Calu3 (cell line): ENCODE measurements around the gene ANO2. TPM values are rescaled to one million over a fixed set of nuclear protein-coding genes. Genes with fewer than 3 reads are reported as not detected.

Experiments
- BruUV-seq: library from RNA; stranded (reverse); fragments of 400-500 nt; replicated peaks from 2 replicates; lab custom pipeline; 2021; lab: Mats Ljungman, UMichigan
- CTCF ChIA-PET: fragments of 300-600 bp; sonication (Branson Sonifier 250); formaldehyde crosslinking; loops from one replicate; lab custom pipeline; 2022; ENCODE audit warnings: antibody characterized with exemption; lab: Charles Lee
- DNase-seq: peaks from one replicate; pipeline ENCODE4 v3.0.0; 2022
- H3K27ac Mint-ChIP-seq: one replicate; pipeline ENCODE4 v1.8.0; 2022; ENCODE audit warnings: mixed read lengths; ENCODE audit not compliant: unreplicated experiment
- H3K27me3 Mint-ChIP-seq: one replicate; pipeline ENCODE4 v1.8.0; 2022; ENCODE audit warnings: mixed read lengths; ENCODE audit not compliant: unreplicated experiment
- H3K36me3 Mint-ChIP-seq: one replicate; pipeline ENCODE4 v1.8.0; 2022; ENCODE audit warnings: mild to moderate bottlenecking, moderate library complexity, mixed read lengths; ENCODE audit not compliant: insufficient read depth, unreplicated experiment
- H3K4me1 Mint-ChIP-seq: one replicate; pipeline ENCODE4 v1.8.0; 2022; ENCODE audit warnings: mild to moderate bottlenecking, low read depth, mixed read lengths; ENCODE audit not compliant: unreplicated experiment
- H3K4me3 Mint-ChIP-seq: one replicate; pipeline ENCODE4 v1.8.0; 2022; ENCODE audit warnings: mild to moderate bottlenecking, low read depth, moderate library complexity, mixed read lengths; ENCODE audit not compliant: unreplicated experiment
- H3K9me3 Mint-ChIP-seq: one replicate; pipeline ENCODE4 v1.8.0; 2022; ENCODE audit warnings: low read depth, mixed read lengths; ENCODE audit not compliant: unreplicated experiment
- CTCF ChIP-seq: fragments of 200-600 bp; IDR thresholded peaks from one replicate; pipeline ENCODE4 v1.8.0; 2022; ENCODE audit warnings: antibody characterized with exemption; ENCODE audit not compliant: unreplicated experiment
- intact Hi-C: fragments of 100-400 bp; cut with micrococcal nuclease; formaldehyde crosslinking; loops from one replicate; pipeline ENCODE4 v1.10.0; 2022; ENCODE audit not compliant: unreplicated experiment
- total RNA-seq: library from RNA; stranded (reverse); gene quantifications from 2 replicates; pipeline ENCODE4 v1.2.3, GENCODE V29; 2022

ANO2 gene
- total RNA-seq, 1 experiment from 2014 or later, result not detected

GRCh38 chr12:5987573-5987972 is 42.5 kb upstream of the ANO2 start:
- no peak overlapping the region for H3K27ac Mint-ChIP-seq
- H3K9me3 Mint-ChIP-seq, result no peaks in the 10 kb centered on the region
- intact Hi-C loops, result loop anchor here (10.0 kb wide), 1 partner anchor 297 kb away; no protein-coding TSS in a partner anchor
- H3K4me1 Mint-ChIP-seq, result peaks cover 8% of the 10 kb centered on the region
- H3K27me3 Mint-ChIP-seq, result peaks cover 28% of the 10 kb centered on the region
- CTCF ChIA-PET, result interaction anchor here (1.1 to 3.8 kb wide), 2 partner anchors 51 to 60 kb away, joined by 3 to 88 read pairs; no protein-coding TSS in a partner anchor
- no peak overlapping the region for H3K4me3 Mint-ChIP-seq
- no peak for DNase-seq
- no peaks in the 10 kb centered on the region for H3K36me3 Mint-ChIP-seq
- no peak for TF ChIP-seq CTCF
- no TSS peak for BruUV-seq

GRCh38 chr12:5985471-5985870 is 40.4 kb upstream of the ANO2 start:
- H3K27me3 Mint-ChIP-seq, result peaks cover 17% of the 10 kb centered on the region
- H3K4me1 Mint-ChIP-seq, result peaks cover 8% of the 10 kb centered on the region
- DNase-seq, result no peak
- no TSS peak for BruUV-seq
- H3K9me3 Mint-ChIP-seq, result no peaks in the 10 kb centered on the region
- no peak overlapping the region for H3K27ac Mint-ChIP-seq
- no peak for TF ChIP-seq CTCF
- CTCF ChIA-PET, result no interaction called here
- H3K4me3 Mint-ChIP-seq, result no peak overlapping the region
- intact Hi-C loops, result loop anchor here (10.0 kb wide), 1 partner anchor 299 kb away; no protein-coding TSS in a partner anchor
- H3K36me3 Mint-ChIP-seq, result no peaks in the 10 kb centered on the region

- peaks cover 8% of the 10 kb centered on the region for H3K4me1 Mint-ChIP-seq
- H3K27me3 Mint-ChIP-seq, result peaks cover 17% of the 10 kb centered on the region
- H3K9me3 Mint-ChIP-seq, result no peaks in the 10 kb centered on the region
- H3K4me3 Mint-ChIP-seq, result no peak overlapping the region
- no peak overlapping the region for H3K27ac Mint-ChIP-seq
- no peak for DNase-seq
- no peaks in the 10 kb centered on the region for H3K36me3 Mint-ChIP-seq
- no peak for TF ChIP-seq CTCF
- no TSS peak for BruUV-seq
- intact Hi-C loops, result loop anchor here (10.0 kb wide), 1 partner anchor 300 kb away; no protein-coding TSS in a partner anchor
- CTCF ChIA-PET, result no interaction called here
Measured at GRCh38 chr12:5984873-5985272, 39.8 kb upstream of the ANO2 start.

- no peak for TF ChIP-seq CTCF
- Mint-ChIP-seq H3K36me3 (no peaks in the 10 kb centered on the region), H3K9me3 (no peaks in the 10 kb centered on the region), H3K27me3 (peaks cover 7% of the 10 kb centered on the region), H3K4me3 (no peak overlapping the region), H3K4me1 (no peaks in the 10 kb centered on the region), H3K27ac (no peak overlapping the region)
- intact Hi-C loops, result loop anchor here (10.0 kb wide), 1 partner anchor 303 kb away; no protein-coding TSS in a partner anchor
- DNase-seq, result no peak
- BruUV-seq, result no TSS peak
- CTCF ChIA-PET, result no interaction called here
Measured at GRCh38 chr12:5982106-5982505, 37.0 kb upstream of the ANO2 start.
